Large intestine (tissue), 3 donors: ENCODE measurements around the gene HSPB9. TPM values are rescaled to one million over a fixed set of nuclear protein-coding genes. Genes with fewer than 3 reads are reported as not detected.

Experiments
- DNase-seq, 2 donors: peaks; one replicate each; pipeline versions ENCODE4 v3.0.0 to v3.0.0-alpha.2; 2013
- H3K27ac ChIP-seq: one replicate; pipeline ENCODE4 v1.5.1; 2013; ENCODE audit warnings: low read length
- H3K27me3 ChIP-seq: 2 replicates; pipeline ENCODE4 v1.6.1; 2013; ENCODE audit warnings: low read length; ENCODE audit not compliant: control insufficient read depth, insufficient read depth
- H3K36me3 ChIP-seq: 2 replicates; pipeline ENCODE4 v1.6.1; 2013; ENCODE audit warnings: low read length; ENCODE audit not compliant: control insufficient read depth, insufficient read depth
- H3K4me1 ChIP-seq: one replicate; pipeline ENCODE4 v1.6.1; 2013; ENCODE audit warnings: low read length; ENCODE audit not compliant: control insufficient read depth, insufficient read depth
- H3K4me3 ChIP-seq: one replicate; pipeline ENCODE4 v1.5.1; 2013; ENCODE audit warnings: low read length
- H3K9me3 ChIP-seq: one replicate; pipeline ENCODE4 v1.6.1; 2013; ENCODE audit warnings: mild to moderate bottlenecking, low read depth, low read length, moderate library complexity; ENCODE audit not compliant: control insufficient read depth
- WGBS: methylation state at CpG from one replicate; pipeline ENCODE4 v1.1.5; 2013; ENCODE audit warnings: low lambda C conversion rate; ENCODE audit not compliant: insufficient coverage; 5-methylcytosine and 5-hydroxymethylcytosine counted together
- polyA plus RNA-seq: library from polyadenylated mRNA; unstranded; fragments of 120-200 nt; gene quantifications from one replicate; pipeline ENCODE4 v1.2.1, GENCODE V29; 2013

Gene HSPB9
- polyA plus RNA-seq, 1 donor: 0.40 TPM

DNA sequence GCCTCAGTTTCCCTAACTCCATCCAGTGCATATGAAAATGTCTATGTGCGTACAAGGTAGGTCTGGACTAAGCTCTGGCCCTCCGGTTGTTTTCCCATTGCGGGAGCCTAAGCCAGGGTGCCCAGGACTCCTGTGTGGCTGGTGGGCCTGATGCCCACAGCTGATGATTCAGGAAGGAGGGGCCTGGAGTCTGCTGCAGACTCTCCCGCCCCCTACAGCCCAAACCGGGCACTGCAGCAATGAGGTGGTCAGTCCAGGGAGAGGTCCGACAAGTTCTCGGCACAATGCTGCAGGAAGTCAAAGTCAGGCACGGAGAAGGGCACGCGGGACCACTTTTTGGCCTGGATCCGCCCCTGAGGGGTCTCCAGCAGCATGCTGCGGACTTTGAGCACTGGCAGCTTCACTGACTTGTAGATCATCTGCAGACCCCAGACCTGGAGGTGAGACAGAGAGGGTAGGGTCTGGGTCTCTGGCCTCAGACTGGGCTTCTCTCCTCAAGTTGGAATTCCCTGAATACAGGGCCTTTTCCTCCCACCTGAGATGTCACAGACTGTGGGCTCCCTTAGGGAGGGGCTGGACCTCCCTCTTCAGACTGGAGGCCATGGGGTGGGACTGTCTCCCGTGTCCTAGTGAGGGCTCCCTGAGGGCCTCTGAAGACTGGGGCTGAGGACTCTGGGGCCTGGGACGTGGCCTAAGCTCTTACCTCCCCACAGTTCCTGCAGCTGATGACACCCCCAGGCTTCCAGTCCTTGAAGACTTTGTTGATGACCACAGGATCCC, 20.9 kb upstream of the HSPB9 start:
- Histone ChIP-seq H3K27ac (no peak overlapping the region), H3K4me3 (no peak overlapping the region), H3K27me3 (peaks cover 19% of the 10 kb centered on the region), H3K9me3 (no peaks in the 10 kb centered on the region), H3K36me3 (peaks cover 3% of the 10 kb centered on the region), H3K4me1 (peaks cover 9% of the 10 kb centered on the region)
- no CpG with 5 or more reads among the region's 14 CpGs for WGBS
- DNase-seq: peak in 1 of 2 donors; percentile 48

DNA sequence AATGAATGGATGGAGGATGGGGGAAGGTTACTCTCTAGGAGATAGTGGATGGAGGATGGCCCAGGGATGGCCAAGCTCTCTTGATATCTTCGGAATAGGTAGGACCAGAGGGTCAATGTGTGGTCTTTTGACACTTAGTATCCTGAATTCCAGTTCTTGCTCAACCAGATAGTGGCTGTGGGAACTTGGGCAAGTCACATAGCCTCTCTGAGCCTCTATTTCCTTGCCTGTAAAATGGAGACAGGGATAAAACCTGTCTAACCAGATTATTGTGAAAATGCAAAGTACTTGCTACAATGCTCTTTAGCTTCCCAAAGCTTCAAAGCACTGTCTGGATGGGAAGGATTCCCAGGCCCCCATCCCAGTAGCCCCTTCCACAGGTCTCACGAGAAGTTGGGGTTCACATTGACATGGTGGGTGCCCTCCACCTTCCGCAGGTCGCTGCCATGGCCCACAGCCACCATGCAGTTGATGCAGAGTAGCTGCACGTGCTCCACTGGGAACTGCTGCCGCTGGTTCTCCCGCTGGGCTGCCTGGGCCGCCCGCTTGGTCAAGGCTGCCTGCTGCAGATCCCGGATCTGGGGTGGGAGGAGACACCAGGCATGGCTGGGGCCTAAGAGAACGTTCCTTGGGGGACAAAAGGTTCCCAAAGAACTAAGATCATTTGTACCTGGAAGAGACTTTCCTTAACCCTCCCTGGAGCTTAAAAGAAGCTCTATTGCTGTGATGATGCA, 19.2 kb upstream of the HSPB9 start:
- DNase-seq: no peak
- no peaks in the 10 kb centered on the region for H3K9me3 ChIP-seq
- no CpG with 5 or more reads among the region's 11 CpGs for WGBS
- H3K36me3 ChIP-seq: peaks cover 3% of the 10 kb centered on the region
- H3K4me1 ChIP-seq: peaks cover 10% of the 10 kb centered on the region
- peaks cover 4% of the 10 kb centered on the region for H3K27me3 ChIP-seq
- H3K4me3 ChIP-seq: no peak overlapping the region
- H3K27ac ChIP-seq: no peak overlapping the region

DNA sequence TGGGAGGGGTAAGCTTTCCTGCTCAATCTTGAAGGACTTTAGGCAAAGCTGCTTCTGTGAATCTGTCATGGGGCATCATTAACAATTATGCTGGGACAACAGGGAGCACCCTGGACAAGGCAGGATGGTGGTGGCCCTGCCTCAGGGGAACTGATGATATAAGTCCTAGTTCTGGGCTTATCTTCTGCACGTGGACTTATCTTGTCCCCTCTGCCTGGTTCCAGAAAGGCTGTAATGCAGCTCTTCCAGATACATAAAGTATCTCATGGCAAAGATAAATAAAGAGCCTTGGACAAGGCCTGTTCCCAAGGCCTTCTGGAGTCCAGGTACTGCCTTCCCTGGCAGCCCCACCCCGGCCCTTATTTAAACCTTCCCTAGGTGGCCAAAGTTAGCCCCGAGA, 18.3 kb upstream of the HSPB9 start:
- Histone ChIP-seq H3K36me3 (peaks cover 3% of the 10 kb centered on the region), H3K9me3 (no peaks in the 10 kb centered on the region), H3K4me1 (peaks cover 10% of the 10 kb centered on the region), H3K27ac (no peak overlapping the region), H3K4me3 (no peak overlapping the region), H3K27me3 (no peaks in the 10 kb centered on the region)
- no CpG with 5 or more reads among the region's 3 CpGs for WGBS
- DNase-seq: no peak

DNA sequence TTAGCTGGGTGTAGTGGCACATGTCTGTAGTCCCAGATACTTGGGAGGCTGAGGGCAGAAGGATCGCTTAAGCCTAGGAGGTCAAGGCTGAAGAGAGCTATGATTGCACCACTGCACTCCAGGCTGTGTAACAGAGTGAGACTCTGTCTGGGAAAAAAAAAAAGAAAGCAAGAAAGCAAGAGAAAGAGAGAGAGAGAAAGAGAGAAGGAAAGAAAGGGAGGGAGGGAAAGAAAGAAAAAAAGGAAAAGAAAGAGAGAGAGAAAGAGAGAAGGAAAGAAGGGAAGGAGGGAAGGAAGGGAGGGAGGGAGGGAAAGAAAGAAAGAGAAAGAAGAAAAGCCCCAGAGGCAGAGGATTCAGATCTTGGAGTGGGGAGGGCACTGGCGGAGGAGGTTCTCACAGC, 16.6 kb upstream of the HSPB9 start:
- H3K4me3 ChIP-seq: no peak overlapping the region
- peaks cover 5% of the 10 kb centered on the region for H3K36me3 ChIP-seq
- DNase-seq: no peak
- no peak overlapping the region for H3K27ac ChIP-seq
- peaks cover 10% of the 10 kb centered on the region for H3K4me1 ChIP-seq
- no peaks in the 10 kb centered on the region for H3K9me3 ChIP-seq
- WGBS: 100% methylated on average over 1 of the region's 2 CpGs
- H3K27me3 ChIP-seq: no peaks in the 10 kb centered on the region

DNA sequence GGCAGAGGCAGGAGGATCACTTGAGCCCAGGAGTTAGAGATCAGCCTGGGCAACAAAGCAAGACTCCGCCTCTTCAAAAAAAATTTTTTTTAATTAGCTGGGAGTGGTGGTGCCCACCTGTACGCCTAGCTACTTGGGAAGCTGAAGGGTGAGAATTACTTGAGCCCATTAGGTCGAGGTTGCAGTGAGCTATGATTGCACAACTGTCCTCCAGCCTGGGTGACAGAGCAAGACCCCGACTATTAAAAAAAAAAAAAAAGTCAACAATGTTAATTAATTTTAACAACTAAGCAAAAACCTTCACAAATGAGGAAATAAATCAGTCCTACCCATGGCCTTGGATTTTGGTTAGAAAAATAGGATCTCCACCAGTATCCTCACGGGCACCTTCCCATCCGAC, 15.5 kb upstream of the HSPB9 start:
- H3K9me3 ChIP-seq: no peaks in the 10 kb centered on the region
- H3K4me1 ChIP-seq: peaks cover 19% of the 10 kb centered on the region
- H3K27ac ChIP-seq: no peak overlapping the region
- H3K27me3 ChIP-seq: no peaks in the 10 kb centered on the region
- 50% methylated on average over 1 of the region's 6 CpGs for WGBS
- peak overlapping the region; percentile 21 for H3K4me3 ChIP-seq
- peaks cover 7% of the 10 kb centered on the region for H3K36me3 ChIP-seq
- no peak for DNase-seq

DNA sequence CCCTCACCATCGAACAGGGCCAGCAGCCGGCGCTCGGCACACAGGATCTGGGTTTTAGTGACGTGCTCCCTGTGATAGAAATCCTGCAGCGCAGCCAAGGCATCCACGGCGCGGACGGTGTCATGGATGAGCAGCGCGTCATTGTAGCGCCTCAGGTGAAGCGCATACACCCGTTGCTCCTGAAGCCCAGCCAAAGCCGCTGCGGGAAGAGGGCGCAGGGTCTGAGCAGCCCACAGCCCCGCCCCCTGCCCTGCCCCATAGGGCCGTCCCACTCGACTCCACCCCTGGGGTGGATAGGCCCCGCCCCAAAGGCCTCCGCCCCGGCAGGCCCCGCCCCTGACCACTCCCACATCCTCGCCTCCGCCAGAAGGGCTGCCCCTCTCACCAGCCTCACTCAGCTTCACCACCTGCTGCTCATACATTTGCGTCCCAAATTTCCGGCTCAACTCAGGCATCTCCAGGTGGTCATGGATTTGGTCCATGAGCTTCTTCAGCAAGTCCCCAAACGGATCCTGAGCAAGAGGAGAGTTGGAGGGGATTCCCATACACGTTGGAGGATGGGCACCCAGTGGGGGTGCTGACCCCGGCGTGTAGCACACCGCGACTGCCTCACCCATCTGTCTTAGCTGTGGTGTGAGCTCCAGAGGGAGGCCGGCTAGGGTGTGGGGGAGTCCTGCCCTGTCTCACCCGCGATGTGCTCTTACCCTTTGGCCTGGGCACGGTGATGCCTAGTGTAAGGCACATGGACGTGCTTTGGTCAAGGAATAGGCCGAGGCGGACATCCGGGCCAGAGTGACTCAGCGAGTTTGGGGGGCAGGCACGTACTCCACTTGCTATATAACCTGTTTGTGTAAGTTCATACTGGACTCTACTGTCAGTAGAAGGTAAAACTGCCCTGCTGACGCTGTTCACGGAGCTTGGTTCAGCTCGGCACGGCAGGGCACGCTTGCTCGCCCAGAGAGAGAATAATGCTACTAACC, 14.7 kb upstream of the HSPB9 start:
- Histone ChIP-seq H3K36me3 (peaks cover 7% of the 10 kb centered on the region), H3K27me3 (no peaks in the 10 kb centered on the region), H3K9me3 (no peaks in the 10 kb centered on the region), H3K4me1 (peaks cover 21% of the 10 kb centered on the region), H3K4me3 (peak overlapping the region; percentile 21), H3K27ac (no peak overlapping the region)
- no CpG with 5 or more reads among the region's 51 CpGs for WGBS
- peak; percentile 81 to 82 for DNase-seq

DNA sequence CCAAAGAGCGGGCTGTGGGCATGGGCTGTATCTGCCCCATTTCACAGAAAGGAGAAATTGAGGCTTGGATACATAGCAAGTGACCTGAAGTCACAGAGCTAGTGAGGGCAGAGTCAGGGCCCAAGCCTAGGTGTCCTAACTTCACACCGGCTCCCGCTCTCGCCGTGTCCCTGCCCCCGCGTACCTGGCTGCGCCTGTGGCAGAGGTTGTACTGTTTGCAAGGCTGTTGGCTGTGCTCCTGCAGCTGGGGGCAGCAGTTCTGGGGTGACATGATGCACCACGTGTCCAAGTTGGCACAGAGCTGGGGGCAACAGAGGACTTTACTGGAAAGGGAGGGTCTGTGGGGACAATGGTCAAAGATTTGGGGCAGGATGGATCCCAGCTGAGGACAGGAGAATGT, 13.5 kb upstream of the HSPB9 start:
- Histone ChIP-seq H3K27me3 (no peaks in the 10 kb centered on the region), H3K36me3 (peaks cover 13% of the 10 kb centered on the region), H3K27ac (no peak overlapping the region), H3K4me3 (no peak overlapping the region), H3K9me3 (no peaks in the 10 kb centered on the region), H3K4me1 (peaks cover 26% of the 10 kb centered on the region)
- DNase-seq: no peak
- WGBS: no CpG with 5 or more reads among the region's 9 CpGs

DNA sequence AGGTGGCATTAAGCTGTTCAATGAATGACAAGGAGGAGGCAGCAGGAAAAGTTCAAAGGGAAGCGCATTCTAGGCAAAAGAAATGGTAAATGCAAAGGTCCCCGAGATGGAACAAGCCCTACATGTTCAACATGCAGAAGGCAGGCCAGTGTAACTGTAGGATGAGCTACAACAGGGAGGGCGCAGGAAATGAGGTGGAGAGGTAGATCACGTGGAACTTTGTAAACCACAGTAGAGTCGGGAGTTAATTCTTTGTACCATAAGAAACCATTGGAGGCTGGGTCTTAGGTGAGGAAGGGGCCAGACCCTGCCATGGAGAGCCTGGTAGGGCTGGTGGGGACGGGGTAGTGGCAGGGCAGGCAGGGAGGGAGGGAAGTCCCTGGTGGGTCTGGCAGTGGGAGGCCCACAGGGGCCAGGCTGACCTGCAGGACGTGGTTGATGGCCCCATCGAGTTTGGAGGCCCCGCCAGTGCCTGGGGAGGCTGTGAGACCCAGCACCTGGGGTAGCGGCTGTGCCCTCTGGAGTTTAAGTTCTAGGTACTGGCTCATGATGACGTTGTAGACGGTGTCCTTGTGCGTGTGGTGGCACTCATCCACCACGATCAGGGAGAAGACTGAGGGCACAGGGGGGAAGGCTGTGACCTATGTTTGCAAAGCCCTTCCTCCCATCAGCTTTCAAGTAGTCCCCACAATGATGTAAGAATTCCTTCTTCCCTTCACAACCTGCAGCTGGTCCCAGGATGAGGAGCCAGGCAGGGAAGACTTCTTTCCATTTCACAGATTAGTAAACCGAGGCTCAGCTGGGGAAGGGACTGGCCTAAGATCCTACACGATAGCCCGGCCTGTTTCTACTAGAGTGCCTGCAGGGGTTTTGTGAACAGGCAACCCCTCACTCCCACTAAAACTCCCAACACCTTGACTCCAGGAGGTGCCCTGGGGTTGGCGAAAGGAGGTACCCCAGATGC, 12.0 kb upstream of the HSPB9 start:
- H3K4me3 ChIP-seq: no peak overlapping the region
- no peak for DNase-seq
- no peaks in the 10 kb centered on the region for H3K27me3 ChIP-seq
- peaks cover 22% of the 10 kb centered on the region for H3K36me3 ChIP-seq
- no peaks in the 10 kb centered on the region for H3K9me3 ChIP-seq
- H3K27ac ChIP-seq: no peak overlapping the region
- WGBS: no CpG with 5 or more reads among the region's 18 CpGs
- peaks cover 26% of the 10 kb centered on the region for H3K4me1 ChIP-seq

DNA sequence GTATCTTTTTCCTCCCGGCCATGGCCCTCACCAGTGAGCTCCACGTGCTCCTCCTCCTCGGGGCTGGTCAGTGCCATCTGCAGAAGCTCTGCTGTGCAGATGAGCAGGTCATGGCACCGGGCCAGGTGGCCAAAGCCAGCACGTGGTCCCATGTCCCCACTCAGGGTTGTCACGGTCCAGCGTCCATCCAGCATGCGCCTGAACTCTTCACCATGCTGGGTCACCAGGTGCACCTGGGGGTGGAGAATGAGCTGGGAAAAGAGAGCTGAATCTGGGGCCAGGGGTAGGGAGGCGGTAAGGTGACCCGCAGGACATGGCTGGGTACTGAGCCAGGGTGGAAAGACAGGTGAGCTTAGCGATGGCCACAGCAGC, 11.4 kb upstream of the HSPB9 start:
- H3K27me3 ChIP-seq: no peaks in the 10 kb centered on the region
- no CpG with 5 or more reads among the region's 11 CpGs for WGBS
- peaks cover 26% of the 10 kb centered on the region for H3K4me1 ChIP-seq
- H3K4me3 ChIP-seq: no peak overlapping the region
- H3K36me3 ChIP-seq: peaks cover 28% of the 10 kb centered on the region
- DNase-seq: no peak
- no peaks in the 10 kb centered on the region for H3K9me3 ChIP-seq
- peak overlapping the region; percentile 68 for H3K27ac ChIP-seq
